CD4-positive, alpha-beta T cell treated with Interleukin-6 for 4 hours (primary cell): ENCODE measurements around the gene ABLIM3.
"Not testable (repeated sequence)": the region's sequence is repeated elsewhere in the genome, so short reads cannot be mapped to it uniquely, and the experiment has no call there.

Experiments
- DNase-seq: peaks from one replicate; pipeline ENCODE4 v3.0.0-alpha.2; 2020; ENCODE audit warnings: mixed read lengths

Gene ABLIM3

GRCh38 chr5:149160291-149160787 is 19.0 kb downstream of the ABLIM3 start:
- no peak for DNase-seq

- DNase-seq, result no peak
Observed at GRCh38 chr5:149161026-149161687, 19.9 kb downstream of the ABLIM3 start.

GRCh38 chr5:149161850-149162249 is 20.6 kb downstream of the ABLIM3 start:
- no peak for DNase-seq

DNA sequence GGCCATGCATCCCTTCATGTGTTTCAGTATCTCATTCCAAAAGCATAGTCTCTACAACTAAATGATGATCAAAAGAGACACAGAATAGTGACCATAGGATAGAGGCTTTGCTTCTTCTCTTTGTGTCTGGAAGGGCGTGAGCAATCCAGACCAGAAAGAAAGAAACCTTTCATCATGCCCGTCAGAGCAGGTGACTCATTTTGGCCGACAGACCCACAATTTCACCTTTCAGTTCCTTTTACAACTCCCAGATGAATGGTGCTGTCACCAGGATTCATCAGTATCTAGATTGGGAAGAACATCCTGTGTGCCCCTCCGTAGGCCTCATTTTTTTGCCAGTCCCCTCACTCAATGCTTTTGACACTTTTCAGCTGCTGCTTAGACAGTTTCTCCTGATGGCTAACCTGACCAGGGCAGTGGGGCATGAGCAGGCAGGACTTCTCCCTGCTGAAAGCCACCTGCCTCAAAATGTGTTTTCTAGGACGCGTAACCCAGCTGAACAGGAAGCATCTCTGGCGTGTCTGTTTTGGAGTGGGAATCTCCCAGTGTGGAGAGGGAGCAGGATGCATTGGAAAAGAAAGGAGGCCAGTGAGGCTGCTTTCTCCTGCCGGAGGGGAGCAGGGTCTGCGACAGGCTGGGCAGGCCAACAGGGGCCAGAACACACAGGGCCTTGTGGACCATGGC is 21.2 kb downstream of the ABLIM3 start:
- no peak for DNase-seq

GRCh38 chr5:149164731-149165130 is 23.4 kb downstream of the ABLIM3 start:
- DNase-seq, result no peak

- no peak for DNase-seq
Observed at GRCh38 chr5:149166128-149166527, 24.8 kb downstream of the ABLIM3 start.

- DNase-seq, result no peak
Observed at GRCh38 chr5:149166591-149167100, 25.4 kb downstream of the ABLIM3 start.

DNA sequence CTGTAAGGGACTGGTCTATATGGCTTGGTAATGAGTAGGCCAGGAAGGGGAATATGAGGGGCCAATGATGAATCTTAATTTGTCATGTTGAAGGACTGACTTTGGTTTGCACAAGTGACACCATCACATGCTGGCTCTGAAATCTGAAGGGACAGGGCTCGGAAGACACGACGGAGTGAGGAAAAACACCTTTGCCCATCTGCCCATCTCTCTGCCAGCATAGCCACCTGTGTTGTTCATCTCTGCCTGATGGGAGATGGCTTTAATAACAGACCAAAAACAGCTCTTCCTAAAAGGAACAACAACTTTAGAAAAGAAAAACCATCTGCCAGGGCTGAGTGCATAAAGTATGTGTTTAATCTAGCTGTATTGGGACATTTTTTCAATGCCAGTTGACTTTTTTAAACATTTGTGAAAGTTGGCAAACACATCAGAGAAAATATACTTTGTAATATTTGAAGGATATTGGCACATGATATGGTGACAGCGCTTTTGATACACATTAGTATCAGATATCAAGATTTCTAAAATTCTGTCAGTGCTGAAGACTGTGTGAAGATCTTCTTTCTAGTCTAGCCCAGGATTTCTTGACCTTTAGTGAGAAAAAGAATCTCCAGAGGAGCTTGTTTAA is 27.1 kb downstream of the ABLIM3 start:
- DNase-seq, result no peak

- no peak for DNase-seq
Observed at GRCh38 chr5:149170299-149170698, 29.0 kb downstream of the ABLIM3 start.

DNA sequence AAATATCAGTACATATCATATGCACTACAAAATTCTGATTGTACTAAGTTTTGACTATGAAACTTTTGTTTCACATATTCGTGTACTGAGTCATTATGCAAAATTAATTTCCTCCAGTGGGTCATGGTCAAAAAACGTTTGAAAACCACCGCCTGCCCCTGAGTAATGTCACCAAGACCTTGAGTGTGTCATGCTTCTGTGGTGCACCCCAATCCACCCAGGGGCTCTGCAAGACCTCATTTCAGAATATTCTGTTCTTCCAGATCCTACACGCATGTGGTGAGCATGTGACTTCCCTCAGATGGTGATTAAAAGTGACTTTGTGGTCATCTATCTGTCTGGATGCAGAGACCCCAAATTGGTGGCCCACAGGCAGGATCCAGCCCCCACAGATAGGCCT is 31.0 kb downstream of the ABLIM3 start:
- DNase-seq, result no peak

GRCh38 chr5:149172709-149173505 is 31.6 kb downstream of the ABLIM3 start:
- no peak for DNase-seq

GRCh38 chr5:149174847-149175234 is 33.5 kb downstream of the ABLIM3 start:
- no peak for DNase-seq

- DNase-seq, result no peak
Observed at GRCh38 chr5:149175346-149176105, 34.2 kb downstream of the ABLIM3 start.

DNA sequence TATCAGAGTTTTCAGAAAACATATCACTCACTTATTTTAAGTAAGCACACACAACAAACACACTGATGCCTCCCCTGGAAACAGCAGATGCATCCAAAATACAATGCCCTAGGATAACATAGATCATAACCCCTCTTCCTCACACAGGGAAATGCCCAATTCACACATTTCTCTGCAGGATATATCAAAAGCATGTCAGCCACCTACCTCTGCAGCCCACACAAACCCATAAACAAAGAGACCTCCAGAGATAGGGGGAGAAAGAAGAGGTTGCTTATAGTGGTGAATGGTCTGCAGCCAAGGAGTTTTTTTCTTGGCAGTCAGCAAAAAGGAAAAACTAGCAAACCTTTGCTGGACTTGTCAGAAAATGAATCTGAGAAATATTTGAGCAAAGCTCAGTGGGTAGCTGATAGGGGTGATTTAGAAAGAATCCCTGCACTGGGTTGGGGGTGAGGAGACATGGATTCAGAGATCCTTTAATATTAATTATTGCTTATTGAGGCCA is 36.1 kb downstream of the ABLIM3 start:
- DNase-seq, result no peak

DNA sequence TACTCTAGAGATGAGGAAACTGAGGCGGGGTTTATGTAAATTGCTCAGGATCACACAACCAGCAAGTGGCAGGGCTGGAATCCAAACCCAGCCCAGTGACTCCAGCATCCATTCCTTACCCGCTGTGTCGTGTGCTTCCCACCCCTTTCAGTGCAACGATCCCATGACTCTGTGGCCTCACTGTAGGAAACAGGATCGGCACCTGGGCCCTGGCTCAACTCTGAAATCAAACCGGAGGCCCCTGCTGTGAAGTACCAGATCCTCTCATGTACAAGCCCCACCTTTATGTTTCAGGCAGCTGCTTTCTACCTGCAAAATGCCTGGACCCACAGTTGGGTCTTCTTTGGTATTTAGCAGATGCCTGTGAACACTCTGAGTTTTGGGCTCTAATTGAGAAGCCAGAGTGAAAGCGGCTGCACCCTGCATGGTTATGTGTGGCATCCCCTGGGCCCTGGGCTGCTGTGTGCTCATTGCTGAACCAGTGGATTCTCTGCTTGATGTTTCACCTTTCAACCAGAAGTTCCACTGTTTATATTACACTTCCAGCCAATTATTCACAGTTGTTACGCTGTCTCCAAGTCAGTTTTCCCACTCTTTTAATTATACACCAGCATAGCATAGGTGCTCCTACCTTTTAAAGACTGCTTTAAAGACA is 36.7 kb downstream of the ABLIM3 start:
- DNase-seq, result no peak

- DNase-seq, result no peak
Observed at GRCh38 chr5:149181732-149182131, 40.4 kb downstream of the ABLIM3 start.

DNA sequence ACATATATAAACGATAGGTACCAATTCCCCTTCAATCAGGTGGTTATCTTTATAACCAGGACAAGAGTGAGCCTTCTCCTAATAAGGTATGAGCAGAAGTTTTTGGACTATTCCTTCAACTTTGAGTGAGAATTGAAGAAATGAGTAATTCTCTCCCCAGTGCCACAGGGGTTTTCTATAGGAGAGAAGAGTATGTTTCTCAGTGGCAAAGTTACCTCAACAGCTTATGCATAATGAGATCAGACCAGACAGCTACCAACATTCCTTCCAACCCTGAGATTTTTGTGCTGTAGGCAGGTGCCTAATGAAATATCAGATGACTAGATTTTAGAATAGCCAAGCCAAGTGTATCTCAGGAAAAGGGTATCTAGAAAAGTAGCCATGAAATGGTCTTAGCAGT is 40.9 kb downstream of the ABLIM3 start:
- DNase-seq, result no peak

GRCh38 chr5:149185067-149185466 is 43.8 kb downstream of the ABLIM3 start:
- no peak for DNase-seq

- no peak for DNase-seq
Observed at GRCh38 chr5:149186506-149186905, 45.2 kb downstream of the ABLIM3 start.

DNA sequence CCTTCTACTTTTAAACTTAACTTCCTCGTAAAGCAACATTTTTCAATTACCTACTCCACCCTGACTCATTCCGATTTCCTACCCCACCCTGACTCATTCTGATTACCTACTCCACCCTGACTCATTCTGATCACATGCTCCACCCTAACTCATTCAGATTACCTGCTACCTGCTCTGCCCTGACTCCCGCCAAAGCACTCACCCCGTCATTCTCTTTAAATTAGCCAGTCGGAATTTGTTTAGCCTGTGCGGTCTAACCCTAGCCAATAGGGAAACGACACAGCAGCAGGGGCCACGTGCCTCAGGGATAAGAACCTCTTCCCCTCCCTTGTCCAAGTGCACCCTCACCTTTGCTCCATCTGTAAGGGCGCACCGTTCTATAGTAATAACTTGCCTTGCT is 46.3 kb downstream of the ABLIM3 start:
- DNase-seq, result not testable (repeated sequence)

GRCh38 chr5:149188383-149188782 is 47.1 kb downstream of the ABLIM3 start:
- DNase-seq, result no peak
